ENCODE measurements around the gene SND1.

The SND1 gene

DNA sequence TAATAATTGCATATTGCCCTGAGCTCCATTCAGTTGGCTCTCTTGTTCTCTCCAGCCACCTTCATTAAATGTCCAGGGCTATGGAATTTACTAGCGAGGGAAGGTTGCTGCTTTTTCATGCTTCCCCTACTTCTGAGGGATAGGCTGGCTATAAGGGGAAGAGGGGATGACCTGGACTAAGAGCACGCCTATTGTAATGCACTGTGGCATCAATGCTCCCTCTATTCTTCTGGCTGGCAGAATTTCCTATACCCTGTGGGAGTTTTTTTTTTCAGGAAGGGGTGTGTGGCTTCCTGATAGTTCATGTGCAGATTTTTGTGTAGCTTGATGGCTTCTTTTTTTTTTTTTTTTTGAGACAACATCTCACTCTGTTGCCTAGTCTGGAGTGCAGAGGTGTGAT lies 155.8 kb downstream of the SND1 start:
- DNase-seq = no peak

- DNase-seq = no peak
Measured at GRCh38 chr7:127809261-127809702, 157.3 kb downstream of the SND1 start.

DNA sequence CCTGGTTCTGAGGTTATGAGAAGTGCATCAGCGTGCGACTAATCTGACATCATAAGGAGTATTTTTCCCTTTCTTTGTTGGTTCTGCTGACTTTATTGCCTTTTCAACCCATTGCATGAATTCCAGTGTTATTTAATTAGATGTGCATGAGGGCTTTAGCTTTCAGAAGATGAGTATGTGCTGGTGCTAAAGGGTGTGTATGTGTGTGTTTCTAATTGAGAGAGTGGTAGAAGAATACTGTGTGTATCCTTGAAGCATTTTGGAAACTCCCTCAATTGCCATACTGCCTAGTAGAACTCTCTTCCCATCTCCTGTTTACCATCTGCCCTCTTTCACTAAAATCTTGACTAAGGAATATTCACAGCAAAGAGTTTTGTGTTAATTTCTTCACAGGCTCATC lies 158.1 kb downstream of the SND1 start:
- no peak for DNase-seq

DNA sequence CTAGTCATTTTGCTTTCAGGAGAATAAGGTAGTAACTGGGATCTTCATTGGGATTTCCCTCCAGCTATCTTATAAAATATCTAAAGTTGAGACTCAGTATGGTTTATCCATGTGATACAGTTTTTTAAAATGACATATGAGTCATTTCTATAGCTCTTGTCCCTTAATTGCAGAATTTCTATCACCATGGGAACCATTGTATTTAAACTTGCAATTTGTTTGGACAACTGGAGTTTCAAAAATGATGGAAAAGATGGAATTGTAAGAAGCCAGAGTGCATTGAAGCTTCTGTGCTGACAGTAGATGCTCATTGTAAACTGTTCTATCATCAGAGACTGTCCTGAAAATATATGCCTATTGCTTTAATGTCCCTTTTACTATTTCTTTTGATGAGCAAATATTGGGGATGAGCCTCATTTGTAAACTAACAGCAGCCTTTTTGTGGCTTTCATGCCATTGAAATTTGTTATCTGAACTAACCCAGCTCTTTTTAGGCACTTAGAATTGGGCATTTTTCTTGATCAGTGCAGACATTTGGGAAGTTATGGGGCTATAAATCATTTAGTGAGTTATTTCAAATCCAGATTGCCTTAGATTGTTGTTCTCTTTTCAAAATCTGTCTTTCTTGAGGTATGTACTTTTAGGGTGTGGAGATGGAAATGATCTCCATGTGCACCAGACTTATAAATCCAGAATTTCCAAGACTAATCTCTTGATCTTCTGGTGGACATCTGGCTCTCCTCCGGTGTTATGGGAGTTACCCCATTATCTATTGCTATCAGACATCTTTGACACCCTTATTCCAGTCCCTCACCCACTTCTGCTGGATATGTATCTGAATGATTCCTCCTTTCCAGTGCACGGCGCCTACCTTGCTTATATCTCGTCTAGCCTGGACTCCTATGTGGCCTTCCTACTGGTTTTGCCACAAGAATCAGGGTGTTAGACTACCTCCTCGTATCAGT lies 159.0 kb downstream of the SND1 start:
- no peak for DNase-seq

DNA sequence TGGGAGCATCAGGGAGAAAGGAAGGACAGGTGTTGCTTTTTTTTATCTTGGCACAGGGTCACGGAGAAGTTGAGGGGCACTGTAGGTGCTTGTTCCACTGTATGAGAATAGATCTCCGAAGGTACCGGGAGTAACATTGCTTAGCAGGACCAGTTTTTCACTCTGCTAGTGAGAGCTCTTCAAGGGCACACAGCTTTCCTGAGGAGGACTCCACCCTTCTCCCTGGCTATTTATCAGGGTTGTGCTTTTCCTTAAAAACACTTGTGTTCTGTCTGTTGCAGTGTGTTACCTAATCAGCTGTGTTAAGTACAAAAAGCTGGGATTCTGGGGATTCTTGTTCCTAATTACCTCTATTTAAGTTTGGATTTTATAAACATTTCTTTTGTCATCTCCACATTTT lies 160.5 kb downstream of the SND1 start:
- no peak for DNase-seq

- no peak for DNase-seq
Measured at GRCh38 chr7:127813991-127814541, 162.1 kb downstream of the SND1 start.

DNA sequence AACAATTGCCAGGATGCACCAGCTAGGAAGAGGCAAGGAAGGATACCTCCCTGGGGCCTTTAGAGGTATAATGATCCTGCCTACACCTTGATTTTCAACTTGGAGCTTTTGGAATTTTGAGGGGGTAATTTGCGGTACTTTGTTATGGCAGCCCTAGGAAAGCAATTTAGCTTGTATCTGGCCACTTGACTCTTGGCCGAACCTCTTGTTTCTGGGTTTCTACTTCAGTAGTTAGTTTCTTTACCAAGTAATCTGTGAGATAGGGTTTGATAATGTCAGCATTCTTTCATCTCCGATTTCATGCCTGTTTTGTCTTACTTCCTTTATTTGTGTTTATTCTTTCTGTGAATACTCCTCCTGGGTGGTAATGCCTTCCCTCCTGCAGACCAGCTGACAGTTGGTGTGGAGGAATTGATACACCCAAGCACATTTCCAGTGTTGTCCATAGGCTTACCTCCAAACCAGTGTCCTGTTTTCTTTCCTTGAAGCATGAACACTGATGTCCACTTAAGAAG lies 163.7 kb downstream of the SND1 start:
- DNase-seq = no peak

DNA sequence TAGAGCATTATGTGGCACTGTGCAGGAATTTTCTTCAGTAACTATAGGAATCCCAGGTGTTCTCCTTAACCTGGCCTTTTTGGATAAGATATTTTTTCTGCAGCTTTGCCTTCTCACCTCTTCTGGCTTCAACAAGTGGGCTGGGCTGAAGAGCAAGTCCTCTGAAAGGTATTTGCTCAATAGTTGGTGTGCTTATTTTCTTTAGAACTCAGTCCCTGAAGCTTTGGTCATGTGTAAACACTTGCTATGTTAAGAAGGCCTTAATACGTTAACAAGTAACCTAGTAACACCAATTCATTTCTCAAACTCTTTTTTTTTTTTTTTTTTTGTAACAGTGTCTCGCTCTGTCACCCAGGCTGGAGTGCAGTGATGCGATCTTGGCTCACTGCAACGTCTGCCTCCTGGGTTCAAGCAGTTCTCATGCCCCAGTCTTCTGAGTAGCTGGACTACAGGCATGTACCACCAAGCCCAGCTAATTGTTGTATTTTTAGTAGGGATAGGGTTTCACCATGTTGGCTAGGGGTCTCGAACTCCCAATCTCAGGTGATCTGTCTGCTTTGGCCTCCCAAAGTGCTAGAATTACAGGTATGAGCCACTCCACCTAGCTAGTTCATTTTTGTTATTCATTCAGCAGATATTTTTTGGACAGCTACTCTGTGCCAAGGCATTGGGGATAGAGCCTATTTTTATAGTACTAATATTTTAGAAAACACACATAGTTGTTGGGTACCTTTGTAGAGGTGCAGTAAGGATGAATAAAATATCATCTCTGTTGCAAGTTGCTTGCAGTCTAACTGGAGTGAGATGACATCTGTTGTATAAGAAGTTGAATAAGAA lies 164.6 kb downstream of the SND1 start:
- DNase-seq = no peak

DNA sequence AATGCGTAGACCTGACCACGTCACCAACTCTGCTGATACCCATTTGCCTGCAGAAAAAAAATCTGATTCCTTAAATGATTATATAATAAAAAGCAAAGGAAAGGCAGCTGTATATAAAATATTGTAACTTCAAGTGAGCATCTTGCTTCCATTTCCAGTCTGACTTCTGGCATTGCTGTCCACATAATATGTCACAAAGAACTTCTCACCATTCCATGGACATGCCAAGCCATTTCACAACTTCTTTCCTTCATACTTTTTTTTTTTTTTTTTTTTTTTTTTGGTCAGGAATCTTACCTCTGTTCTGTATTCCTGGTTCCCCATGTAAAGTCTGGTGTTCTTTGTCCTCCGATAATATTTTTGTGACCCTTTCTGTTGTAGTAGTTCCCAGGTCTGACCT lies 165.5 kb downstream of the SND1 start:
- DNase-seq = no peak

GRCh38 chr7:127818306-127818705 lies 166.3 kb downstream of the SND1 start:
- DNase-seq = no peak

DNA sequence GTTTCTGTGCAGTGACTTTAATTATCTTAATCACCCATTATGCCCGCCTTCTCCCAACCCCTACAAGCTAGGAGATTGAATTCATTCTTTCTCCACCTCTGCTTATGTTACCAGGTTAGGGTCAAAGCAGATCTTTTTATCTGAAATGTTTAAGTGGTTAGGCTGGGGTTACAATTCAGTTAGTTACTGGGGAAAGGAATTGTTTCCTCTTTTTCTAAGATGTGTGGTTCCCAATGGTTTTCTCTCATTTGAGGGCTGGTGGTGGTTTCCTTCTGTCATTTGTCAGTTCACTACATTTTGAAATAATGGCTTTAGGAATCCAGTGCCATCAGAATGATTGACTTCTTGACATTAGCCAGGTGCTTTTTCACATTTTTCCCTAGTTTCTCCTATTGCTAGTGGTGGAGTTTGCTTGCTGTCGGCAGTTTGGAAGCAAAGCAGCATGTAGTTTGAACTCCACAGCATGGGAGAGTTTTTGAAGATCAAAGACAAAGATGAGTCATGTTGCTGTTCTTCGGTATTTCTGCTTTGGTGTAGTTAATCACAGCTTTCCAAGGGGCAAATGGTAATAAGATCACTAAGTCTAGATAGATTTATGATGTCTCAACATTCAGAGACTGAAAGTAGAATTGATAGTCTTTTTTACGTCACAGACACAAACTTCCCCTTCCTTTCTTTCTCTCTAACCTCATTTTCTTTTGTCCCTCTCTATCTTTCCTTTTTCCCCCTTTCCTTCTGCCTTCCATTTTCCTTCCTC lies 168.2 kb downstream of the SND1 start:
- no peak for DNase-seq

DNA sequence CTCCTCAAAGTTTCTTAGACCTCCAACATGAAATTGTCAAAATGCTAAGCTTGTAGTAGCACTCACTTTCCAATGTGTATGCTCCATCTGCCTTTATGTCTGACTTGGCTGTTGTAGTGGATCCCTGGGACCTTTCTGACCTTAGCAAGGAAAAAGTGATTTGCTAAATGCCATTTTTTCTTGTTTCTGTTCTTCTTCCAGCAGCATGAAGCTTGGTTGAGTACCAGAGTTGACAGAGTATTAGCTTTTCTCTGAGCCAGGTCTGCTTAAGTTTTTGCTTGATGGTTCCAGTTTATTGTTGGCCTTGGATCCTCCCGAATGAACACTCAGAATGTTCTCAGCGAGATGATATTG lies 168.7 kb downstream of the SND1 start:
- no peak for DNase-seq

DNA sequence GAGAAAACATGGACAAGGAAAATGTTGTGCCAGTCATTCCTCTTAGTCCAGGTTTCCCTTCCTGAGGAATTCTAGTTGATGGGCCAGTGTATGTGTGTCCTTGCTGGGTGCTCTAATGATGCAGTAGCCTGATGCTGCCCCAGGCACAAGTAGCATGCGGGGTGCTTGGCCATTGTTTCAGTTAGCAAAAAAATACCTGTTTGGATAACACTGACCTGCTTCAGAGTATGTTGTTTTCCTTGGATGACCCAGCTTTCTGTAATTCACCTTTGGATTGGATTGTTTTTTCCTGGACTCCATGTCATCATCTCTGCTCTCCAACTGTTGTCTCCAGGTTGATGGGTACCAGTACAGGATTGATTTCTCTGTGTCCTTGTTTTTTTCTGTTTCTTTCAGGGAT lies 169.2 kb downstream of the SND1 start:
- no peak for DNase-seq

DNA sequence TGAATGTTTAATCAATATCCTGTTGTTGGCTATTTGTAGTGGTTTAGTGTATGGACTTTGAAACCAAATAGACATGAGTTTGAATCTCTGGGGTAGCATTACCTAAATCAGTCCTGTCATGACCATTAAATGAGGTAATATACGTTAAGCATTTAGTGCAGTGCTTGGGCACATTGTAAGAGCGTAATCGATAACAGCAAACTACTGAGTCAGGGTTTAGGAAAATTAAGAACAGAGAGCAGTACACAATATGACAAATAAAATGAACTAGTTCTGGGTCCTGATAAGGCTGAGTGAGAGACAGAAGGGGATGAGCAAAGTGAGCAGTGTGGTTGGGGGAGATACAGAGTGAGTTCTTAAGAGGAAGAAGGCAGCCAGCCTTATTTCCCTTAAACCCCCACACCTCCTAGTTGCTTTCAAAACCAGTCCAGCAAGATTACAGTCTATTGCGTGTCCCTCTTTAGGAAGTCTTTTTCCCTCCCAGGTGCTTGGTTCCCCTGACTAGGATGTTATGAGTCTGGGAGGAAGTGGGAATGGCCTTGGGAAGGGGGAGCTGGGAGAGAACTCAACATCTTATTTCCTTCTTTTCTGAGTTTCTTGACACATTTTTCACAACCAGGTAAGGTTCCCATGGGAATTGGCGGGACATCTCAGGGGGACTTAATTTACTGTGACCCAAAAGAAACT lies 171.0 kb downstream of the SND1 start:
- DNase-seq = no peak

DNA sequence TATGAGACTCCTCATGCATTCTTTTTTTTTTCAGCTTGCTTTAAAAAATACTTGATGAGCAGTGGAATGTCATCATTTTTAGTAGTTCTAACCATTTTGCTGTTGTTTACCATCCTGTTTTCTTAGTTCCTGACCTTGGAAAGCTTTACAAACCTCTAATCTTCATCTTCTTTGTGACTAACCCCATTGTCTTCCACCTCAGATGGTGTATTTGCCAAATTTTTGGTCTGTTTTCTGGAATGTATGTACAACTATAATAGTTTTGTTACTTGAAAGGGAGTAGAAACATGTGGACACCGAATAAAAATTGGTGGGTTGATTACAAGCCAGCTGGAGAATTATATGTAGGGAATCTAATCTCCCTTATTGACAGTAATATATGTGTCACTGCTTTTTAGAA lies 172.7 kb downstream of the SND1 start:
- no peak for DNase-seq

GRCh38 chr7:127828843-127829500 lies 177.0 kb downstream of the SND1 start:
- DNase-seq = no peak

GRCh38 chr7:127831318-127832219 lies 179.6 kb downstream of the SND1 start:
- DNase-seq = no peak

- DNase-seq = no peak
Measured at GRCh38 chr7:127832592-127832991, 180.6 kb downstream of the SND1 start.

DNA sequence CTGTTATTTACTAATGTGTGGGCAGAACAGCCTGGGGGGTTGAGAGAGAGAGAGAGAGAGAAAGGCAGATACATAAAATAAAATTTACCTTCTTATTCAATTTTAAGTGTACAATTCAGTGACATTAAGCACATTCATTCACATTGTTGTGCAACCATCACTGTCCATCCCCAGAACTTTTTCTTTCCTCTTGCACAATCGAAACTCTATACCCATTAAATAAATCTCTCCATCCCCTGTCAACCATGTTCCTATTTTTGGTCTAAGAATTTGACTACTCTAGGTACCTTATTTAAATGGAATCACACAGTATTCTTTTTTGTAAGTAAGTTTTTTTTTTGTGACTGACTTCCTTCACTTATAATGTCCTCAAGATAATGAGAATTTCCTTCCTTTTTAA lies 181.6 kb downstream of the SND1 start:
- no peak for DNase-seq

DNA sequence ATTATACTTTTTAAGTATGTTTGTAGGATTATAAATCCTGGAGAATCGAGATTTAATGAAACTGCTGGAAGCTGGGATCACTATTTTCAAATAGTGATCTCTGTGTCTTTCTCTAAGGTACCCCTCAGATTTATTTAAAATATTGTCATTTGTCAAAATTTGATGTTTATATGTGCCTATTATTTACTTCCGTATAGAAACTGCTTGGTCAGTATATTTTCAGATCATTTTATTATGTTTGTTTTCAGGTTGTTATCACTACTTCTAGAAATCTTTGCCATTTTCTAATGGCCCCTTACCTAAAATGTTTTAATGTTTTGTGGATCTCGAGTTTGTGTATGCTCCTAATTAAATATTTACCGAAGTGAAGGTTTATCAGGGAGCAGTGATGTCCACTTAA lies 183.7 kb downstream of the SND1 start:
- no peak for DNase-seq

Measured in effector CD8-positive, alpha-beta T cell (primary cell).